CD4-positive, alpha-beta T cell treated with Interleukin-17A for 1 hour (primary cell): ENCODE measurements around the gene TMEM51.

Experiments used
- DNase-seq: peaks from one replicate; pipeline ENCODE4 v3.0.0-alpha.2; 2020

TMEM51 gene

DNA sequence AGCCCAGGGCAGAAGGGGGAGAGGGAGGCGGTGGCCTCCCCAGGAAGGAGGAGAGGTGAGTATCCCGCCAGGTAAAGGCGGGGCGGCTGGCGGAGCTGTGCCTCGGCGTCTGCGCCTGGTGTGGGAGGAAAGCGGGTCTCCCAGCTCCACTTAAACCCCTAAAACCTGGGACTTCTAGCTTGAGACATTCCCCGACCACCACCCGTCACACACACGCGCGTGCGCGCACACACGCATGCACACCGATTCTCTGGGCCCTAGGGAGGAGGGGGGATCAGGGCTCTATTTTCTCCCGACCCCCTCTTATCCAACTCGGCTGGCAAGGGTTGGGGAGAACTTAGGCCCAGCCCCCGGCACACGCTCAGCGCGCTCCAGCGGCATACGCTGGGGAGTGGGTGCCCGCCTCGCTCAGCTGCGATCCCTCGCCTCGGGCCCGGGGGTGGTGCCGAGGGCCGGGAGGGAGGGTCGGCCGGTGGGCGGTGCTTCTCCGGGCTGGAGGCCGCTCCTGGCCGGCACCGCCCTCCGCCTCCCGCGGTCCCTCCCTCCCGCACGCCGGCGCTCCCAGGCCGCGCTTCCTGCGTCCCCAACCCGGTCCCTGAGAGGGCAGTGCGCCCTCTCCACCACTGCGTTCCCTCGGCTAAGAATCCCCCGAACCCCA, at the start of gene TMEM51:
TMEM51 (plus strand) TSS at position 564 of the 658 bp plus-strand sequence. CDS start 61,341 bp downstream, outside the sequence.
- no peak for DNase-seq

DNA sequence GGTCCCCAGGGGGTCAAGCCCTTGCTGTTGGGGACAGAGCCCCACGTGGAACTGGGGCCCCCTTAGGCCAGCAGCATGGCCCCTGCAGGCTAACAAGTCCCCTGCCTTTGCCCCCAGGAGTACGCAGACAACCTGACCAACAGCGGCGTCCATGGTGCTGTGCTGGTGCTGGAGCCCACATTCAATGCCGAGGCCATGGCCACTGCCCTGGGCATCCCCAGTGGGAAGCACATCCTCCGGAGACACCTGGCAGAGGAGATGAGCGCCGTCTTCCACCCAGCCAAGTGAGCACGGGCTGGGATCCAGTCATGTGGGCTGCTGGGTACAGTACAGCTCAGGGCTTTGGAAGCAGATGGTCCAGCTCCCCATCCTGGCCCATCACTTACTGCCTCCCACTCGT, 49.6 kb upstream of the TMEM51 start:
- DNase-seq = no peak

GRCh38 chr1:15104768-15105167, 48.8 kb upstream of the TMEM51 start:
- DNase-seq = no peak

DNA sequence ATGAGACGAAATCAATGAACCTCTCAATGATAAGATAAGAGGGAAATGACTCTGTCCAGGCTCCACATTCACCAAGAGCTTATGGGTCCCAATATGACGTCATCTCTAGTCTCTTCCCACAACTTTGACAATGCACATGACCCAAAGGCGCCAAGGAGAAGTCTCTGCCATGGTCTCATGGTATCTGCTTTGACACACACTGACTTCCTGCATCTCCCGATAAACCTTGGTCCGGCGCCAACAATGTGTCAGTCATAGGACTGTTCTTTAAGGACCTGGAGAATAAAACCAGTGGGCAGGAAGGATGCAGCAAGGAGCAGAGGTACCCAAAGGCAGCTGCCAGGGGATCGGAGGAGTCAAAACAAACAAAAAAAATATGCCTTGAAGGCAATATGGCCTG, 46.9 kb upstream of the TMEM51 start:
- no peak for DNase-seq

GRCh38 chr1:15107058-15107687, 46.4 kb upstream of the TMEM51 start:
- DNase-seq = no peak

DNA sequence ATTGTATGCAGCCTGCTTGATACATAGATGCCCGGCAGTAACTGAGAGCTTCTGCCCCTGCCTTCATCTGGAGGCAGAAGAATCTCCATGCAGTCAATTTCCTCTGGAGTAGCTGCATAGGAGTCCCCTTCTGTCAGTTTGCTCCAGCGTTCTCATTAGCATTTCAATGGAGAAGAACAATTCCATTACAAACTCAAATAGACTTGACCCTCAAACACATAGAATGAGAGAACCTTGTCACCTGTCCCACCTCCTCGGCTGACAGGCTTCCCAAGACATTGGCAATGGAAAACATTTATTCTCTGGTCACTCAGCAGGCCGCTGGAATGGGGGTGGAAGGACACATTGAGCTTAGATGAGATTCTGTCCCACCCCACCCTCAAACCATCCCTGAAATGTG, 45.6 kb upstream of the TMEM51 start:
- DNase-seq = no peak

GRCh38 chr1:15110128-15110866, 43.2 kb upstream of the TMEM51 start:
- DNase-seq = no peak

DNA sequence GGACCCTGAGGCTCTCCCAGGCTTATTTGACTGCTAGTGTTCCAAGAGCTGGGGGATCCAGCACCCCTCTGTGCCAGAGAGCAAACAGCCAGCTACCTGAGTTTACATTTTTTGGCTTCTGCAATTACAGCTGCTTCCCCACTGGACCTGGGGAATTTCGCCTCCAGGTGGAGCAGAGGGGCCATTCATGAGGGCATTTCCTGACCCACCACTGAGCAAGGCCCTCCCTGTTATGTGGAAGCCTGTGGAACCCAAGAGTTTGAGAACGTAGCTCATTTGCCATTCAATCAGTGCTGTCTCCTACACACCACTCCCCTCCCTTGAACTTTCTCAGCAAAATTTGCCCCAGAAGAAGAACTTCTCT, 42.7 kb upstream of the TMEM51 start:
- DNase-seq = no peak

DNA sequence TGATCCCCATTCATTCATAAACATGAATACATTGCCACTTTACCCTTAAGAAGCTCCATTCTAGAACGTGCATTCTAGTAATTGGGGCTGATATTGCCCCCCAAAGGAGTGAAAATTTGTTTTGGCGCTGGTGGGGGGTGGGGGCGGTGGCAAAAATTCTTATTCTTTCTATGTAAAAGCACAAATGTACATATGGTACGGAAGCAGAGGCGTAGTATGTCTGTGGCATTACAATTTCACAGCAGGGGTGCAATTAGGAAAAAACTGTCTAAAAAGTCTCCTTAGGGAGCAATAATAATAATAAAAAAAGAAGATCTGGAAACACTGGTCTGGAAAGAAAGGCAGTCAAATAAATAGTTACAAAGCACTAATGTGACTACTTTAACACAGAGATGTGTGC, 40.4 kb upstream of the TMEM51 start:
- DNase-seq = no peak

- no peak for DNase-seq
These were observed 38.7 kb upstream of the TMEM51 start for GRCh38 chr1:15114884-15115283.

DNA sequence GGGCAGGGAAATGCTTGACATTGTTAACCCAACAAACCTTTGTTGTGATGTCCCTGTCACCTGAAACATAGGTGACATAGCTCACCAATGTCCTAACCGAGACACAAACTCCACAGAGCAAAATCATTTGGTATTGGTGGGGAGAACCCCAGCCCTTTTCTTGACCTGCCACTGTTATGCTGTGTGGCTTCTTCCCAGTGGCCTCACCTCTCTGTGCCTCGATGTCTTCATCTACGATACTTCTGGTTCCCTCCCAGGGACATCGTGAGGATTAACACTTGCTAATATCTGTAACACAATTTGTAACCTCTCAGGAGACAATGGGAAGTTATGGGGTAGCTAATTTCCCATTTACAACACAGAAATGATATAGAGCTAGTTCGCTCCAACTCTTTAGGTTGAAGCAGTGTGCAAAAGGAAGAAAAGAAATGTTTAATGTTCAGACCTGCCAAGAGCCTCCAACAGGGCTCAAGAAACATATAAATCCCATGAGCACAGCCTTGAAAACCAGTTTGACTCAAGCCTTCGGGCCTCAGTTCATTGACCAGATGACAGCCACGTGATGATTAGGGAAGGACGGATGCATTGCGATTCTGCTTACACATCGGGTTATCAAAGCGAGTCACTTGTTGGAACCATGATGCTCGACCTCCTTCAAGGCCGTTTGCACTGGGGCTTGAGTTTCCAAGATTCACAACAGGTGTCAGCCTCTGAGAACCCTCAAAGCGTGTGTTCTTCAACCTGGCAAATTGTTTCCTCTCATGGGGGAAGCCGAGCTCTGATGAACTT, 37.8 kb upstream of the TMEM51 start:
- no peak for DNase-seq

DNA sequence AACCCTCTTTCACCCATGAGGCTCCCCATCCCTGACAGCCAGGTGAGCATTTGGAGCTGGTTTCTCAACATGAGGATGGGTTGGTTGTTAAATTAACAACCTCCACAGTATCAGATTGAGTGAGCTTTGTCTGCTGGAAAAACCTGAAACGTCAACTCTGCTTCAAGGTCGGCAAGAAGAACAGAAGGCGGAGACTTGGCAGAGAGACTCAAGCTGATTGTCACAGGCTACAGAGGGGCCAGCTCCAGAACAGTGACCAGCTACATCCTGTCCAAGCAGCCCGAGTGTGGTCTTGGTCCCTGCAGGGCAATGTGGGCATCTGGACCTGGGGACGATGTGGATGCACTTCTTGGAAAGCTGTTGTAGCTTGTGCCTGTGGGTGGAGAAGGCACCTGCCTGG, 36.6 kb upstream of the TMEM51 start:
- no peak for DNase-seq

DNA sequence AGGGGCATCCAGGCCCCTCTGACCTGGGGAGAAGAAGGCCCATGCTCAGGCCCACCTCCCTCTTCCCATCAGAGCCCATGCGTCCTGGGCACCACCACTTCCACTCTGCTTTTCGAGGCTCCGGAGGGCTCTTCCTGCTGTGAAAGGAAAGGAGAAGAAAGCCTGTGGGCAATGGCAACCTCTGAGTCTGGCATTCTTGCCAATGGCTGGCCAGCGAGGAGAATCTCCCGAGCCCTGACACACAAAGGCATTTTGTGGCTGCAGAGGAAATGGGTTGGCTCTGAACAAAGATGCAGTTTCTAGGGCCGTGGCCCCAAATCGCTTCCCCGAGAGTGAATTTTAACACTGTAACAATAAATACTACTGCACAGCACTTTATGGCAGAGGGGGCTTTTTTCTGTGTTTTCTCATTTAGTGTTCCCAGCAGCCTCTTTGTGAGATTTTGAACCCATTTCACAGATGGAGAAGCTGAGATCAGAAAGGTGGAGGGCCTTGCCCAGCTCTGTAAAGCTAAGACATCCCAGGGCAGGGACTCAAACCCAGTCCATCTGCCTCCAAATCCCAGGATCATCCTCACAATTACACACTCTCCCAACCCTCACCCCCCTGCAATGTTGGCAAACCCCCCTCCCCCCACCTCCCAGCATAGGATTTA, 35.7 kb upstream of the TMEM51 start:
- no peak for DNase-seq

DNA sequence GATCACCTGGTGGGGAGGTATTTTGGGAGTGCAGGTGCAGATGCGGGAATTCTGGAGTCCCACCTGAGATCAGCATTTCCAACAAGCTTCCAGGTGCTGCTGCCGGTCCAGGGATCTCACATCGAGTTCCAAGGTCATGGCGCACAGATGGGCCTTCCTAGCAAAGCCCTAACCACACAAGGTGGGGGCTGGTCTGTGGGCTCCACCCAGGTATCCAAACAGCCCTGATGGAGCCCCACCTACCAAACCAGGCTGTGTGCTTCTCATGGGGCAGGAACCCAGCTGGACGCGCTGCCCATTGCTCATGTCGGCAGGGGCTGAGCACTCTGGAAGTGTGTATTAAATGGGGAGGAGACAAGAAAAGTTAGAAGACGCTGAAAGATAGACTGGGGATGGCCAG, 35.0 kb upstream of the TMEM51 start:
- no peak for DNase-seq

DNA sequence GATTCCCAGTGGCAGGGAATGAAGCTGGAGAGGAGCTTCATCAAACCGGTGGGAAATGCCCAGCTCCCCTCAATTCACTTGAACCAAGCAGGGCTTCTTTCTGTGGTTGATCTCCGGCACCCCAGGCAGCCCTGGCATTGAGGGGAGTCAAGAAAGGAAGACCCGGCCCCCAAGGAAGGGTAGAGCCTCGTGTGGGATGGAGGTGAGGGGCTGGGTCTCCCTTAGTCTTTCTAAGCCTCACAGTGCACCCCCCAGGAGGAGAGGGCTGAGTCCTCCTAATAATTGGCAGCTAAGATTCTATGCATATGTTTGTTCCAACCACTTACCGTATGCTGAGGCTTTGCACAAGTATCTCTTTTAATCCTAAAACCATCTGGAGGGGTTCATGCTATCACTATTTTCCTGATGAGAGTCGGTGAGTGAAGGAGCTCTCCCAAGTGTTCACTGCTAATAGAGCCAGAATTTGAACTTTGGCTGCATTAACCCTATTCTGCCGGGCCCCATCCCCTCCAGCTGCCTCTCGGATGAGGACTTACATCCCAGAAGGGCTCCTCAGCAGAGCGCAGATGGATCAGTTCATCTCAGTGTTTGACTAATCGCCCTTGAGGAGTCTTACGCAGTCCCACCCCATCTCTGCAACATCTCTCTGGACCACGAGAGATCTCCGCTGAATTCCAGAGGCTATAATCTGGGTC, 33.1 kb upstream of the TMEM51 start:
- no peak for DNase-seq

GRCh38 chr1:15122331-15122730, 31.2 kb upstream of the TMEM51 start:
- DNase-seq = no peak

DNA sequence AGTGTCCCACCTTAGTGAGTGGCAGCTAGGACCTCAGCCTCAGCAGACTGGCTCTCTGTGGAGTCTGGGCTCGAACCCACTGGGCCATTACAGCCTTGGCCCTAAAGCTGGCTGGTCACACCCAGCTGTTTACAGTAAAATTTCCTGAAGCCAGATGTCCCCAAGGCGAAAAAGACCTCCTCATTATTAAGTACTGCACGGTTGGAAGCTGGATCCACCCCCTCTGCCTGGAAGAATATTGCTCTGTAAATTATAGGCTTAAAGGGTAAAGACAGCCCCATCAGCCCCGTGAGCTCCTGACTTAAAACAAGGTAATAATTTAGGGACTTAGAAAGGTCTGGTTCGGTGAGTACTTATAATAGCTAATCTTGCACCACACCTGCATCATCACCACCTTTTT, 30.3 kb upstream of the TMEM51 start:
- DNase-seq = no peak

GRCh38 chr1:15123925-15124324, 29.6 kb upstream of the TMEM51 start:
- no peak for DNase-seq

DNA sequence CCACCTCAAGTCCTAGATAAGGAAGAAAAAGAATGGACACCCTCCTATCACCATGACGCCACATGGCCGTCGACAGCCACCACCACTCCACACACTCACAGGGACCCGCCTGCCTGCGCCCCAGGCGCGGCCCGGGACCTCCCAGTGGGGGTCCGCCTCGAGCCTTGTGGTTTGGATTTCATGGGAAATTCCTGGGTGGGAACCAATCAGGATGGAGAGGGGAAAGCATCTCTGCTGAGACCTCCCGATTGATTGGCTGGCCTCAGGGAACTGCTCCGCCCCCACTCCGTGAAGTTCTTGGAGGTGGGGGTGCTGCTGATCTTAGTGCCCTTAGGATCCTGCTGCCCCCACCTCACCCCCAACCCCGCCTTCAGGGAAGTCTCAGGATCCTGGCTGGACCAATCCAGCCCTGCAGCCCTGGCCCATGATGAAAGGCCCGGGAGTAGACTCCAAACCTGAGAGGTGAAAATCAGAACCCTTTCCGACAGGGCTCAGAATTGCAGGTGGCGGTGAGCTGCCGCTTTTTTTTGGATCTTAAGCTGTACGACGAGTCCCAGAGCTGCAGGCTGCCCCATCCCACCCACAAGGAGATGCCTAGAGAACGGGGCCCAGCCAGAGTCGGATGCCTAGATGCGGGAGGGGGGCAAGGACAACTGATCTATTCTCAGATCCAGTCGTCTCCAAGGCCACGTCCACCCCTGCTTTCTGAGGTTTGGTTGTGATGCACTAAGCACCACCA, 29.0 kb upstream of the TMEM51 start:
- no peak for DNase-seq

GRCh38 chr1:15125101-15125745, 28.3 kb upstream of the TMEM51 start:
- no peak for DNase-seq

- DNase-seq = no peak
These were observed 25.5 kb upstream of the TMEM51 start for GRCh38 chr1:15128077-15128476.
